CD4-positive, alpha-beta T cell treated with Interleukin-4 for 1 hour (primary cell): ENCODE data around the gene OR4L1.
"Not testable (repeated sequence)": the region's sequence is repeated elsewhere in the genome, so short reads cannot be mapped to it uniquely, and the experiment has no call there.

ENCODE experiments used
- DNase-seq, 2 donors: peaks; one replicate each; pipeline ENCODE4 v3.0.0-alpha.2; 2020 to 2022

OR4L1 gene, protein sequence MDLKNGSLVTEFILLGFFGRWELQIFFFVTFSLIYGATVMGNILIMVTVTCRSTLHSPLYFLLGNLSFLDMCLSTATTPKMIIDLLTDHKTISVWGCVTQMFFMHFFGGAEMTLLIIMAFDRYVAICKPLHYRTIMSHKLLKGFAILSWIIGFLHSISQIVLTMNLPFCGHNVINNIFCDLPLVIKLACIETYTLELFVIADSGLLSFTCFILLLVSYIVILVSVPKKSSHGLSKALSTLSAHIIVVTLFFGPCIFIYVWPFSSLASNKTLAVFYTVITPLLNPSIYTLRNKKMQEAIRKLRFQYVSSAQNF

GRCh38 chr14:20059745-20060144 lies at the start of gene OR4L1:
TSS of gene OR4L1 (plus strand) at chr14:20060045. CDS start at chr14:20060045, 0 bp downstream.
- no peak for DNase-seq

DNA sequence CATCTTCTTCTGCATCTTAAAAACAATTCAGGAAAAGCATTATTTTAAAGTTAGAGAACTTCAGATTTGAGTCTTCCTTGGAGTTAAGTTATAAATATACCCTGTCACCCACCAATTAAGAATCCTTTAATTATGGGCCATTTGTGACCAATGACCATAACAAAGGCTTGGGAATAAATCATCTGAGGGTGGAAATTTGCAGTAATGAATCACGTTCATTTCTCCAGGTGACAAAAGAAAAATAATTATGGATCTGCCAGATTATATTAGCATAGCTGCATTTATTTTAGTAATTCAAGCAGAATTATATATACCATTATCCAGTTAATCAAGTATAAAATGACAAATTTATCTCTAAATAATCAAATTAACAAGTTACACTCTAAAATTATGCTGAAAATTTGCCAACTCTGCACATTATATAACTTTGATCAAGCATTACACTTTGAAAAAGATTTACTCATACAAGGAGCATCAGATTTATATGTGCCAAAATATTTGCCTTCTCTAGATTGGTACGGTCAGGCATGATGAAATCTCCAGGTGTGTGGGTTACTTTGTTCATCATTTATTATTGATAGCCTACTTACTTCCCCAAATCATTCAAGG lies 40.5 kb upstream of the OR4L1 start, which contains the start of gene OR4K14:
OR4K14 (minus strand) TSS at position 51 of the 609 bp plus-strand sequence. CDS start 4,114 bp downstream, outside the sequence.
- DNase-seq: no peak

DNA sequence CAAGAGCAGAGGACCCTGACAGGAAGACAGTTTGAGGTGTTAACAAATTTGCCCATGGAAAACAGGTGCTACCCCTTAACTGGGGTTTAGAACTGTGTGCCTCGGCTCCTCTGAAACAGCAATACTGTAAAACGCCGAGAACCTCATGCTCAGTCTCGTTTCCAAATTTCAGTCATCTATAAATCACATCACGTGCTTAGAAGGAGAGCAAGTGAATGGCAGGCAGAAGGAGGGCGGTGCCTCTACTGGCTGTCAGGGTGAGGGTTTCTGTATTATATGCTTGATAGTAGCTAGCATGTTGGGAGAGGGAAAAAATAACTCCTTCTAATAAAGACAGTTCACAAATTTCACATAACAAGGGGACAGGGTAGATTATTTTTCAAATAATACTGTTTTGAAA lies 28.8 kb upstream of the OR4L1 start:
- no peak for DNase-seq

- DNase-seq: no peak
Measured at GRCh38 chr14:20035449-20035848, 24.4 kb upstream of the OR4L1 start.

GRCh38 chr14:20035938-20036337 lies 23.9 kb upstream of the OR4L1 start, which contains the start of gene OR4K13:
TSS of gene OR4K13 (minus strand) at chr14:20036038. CDS start at chr14:20034758, 1,280 bp downstream.
- no peak for DNase-seq

- no peak for DNase-seq
Measured at GRCh38 chr14:20044243-20044642, 15.6 kb upstream of the OR4L1 start.

- no peak for DNase-seq
Measured at GRCh38 chr14:20048202-20048601, 11.6 kb upstream of the OR4L1 start.

- DNase-seq: no peak
Measured at GRCh38 chr14:20092050-20092449, 32.2 kb downstream of the OR4L1 start.

DNA sequence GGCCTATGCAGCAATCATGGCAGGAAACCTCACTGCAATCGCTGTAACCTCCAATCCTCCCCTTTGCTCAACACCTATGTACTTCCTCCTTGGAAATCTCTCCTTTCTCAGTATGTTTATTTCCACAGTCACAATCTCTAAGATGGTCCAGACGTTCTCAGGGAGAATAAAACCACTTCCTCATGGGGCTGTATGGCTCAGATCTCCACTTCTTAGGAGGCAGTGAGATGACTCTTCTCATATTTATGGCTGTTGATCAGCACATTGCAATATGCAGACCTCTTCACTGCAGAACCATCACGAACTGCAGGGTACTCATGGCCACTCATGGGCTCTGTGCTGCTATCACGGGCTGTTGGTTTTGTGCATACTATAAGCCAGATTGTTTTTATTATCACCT lies 33.6 kb downstream of the OR4L1 start:
- no peak for DNase-seq

GRCh38 chr14:20098926-20099770 lies 39.3 kb downstream of the OR4L1 start:
- DNase-seq: not testable (repeated sequence)

DNA sequence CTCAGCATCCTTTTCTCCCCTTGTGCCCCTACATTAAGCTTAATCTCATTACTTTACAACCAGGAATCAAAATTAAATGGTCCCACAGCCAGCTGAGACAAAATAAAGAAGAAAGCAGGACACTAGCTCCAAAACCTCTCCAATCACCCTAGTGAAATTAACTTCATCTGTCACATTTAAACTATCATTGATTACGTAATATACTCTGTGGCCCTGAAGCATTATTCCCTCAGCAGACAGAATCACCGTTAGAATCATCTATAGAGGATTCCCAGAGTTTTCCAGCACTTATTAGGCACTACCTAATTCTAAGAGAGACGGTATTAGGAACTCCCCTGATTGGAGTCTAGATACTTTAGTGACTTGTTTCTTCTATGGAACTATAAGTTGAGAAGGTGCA lies 50.6 kb downstream of the OR4L1 start, which contains the start of gene OR4K17:
OR4K17 (plus strand) TSS at position 302 of the 400 bp plus-strand sequence. CDS start 6,761 bp downstream, outside the sequence.
- no peak for DNase-seq
